GM18867 (cell line): ENCODE measurements around the gene IL24.

Source experiments
- ATAC-seq: cut with Tn5 transposase; IDR thresholded peaks from one replicate; pipeline ENCODE4 v1.9.1; 2021; ENCODE audit warnings: mild to moderate bottlenecking, moderate library complexity; ENCODE audit not compliant: unreplicated experiment

The IL24 gene

DNA sequence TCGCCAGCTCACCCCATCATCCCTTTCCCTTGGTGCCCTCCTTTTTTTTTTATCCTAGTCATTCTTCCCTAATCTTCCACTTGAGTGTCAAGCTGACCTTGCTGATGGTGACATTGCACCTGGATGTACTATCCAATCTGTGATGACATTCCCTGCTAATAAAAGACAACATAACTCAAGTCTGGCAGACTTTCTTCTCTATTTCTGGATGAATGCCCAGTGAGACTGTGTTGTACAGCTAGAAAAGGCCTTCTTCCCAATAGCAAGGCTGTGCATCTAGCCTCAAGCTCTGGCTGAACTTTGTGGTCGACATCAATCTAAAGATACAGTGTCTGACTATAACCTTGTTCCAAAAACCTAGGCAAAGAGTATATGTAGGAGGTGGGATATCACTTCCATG, 6.4 kb downstream of the IL24 start:
- no peak for ATAC-seq

DNA sequence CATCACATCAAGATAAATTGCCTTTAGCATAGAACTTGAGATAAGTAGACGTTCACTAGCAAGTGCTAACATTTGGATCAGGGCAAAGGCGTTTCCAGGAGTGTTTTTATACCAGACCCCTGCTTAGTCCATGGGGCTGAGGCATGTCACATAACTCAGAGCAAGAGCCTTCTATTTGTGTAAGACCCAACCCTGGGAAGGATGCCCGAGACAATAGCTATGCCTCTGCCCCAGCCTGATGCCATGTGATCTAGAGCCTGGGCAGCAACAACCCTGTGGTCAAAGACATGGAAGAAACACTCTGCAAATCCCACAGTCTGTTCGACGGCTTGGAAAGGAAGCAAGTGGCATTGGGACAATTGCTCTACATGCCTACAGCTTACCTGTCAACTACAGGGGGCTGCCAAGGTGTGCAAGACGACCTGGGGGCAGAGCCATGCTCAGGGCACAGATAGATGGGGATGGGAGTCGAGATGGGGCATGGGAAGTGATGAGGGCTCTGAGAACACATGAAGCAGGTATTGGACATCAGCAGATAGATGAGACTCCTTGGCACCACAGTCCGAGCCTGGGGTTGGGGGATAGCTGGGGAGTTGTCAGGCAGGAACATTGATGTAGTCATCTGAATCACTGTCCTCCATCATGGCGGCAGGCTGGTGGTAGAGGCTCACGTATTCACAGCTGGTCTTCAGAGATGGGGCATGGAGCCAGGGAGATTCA, 7.3 kb downstream of the IL24 start:
- ATAC-seq: no peak

DNA sequence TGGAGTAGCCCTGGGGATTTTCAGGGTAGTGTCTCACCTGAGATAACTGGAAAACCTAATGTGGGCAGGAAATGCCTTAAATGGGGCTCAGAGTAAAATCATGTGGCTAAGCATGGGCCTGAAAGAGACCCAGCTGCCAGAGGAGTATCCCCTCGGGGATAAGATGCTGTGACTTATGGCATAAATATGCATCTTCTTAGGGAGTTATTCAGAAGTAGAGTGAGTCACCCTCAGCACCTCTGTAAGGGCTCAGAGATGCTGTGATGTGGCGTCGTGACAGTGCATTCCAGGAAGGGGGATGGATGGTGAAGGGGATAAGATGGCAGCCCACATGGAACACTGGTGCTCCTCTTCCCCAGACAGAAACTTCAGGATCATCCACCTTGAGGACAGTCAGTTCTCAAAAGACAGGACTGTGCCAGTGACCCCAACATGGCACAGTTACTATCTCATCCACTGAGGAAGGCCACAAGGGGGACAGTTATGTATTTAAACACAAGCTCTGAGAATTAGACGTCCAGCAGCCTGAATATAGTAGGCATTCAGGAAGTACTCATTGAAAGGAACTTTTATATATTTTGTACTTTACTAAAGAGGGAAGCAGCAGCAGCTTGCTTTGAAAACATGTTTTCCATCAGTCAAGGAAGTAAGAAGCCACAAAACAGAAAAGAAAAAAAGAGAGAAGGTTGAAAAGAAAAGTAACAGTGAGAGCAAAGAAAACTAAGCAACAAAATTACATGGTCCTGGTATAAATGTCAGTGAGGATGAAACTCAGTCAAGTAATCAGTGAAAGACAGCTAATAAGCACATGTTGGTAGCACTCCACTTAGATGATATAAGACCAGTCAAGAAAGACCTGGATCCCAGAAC, 8.3 kb downstream of the IL24 start:
- no peak for ATAC-seq

DNA sequence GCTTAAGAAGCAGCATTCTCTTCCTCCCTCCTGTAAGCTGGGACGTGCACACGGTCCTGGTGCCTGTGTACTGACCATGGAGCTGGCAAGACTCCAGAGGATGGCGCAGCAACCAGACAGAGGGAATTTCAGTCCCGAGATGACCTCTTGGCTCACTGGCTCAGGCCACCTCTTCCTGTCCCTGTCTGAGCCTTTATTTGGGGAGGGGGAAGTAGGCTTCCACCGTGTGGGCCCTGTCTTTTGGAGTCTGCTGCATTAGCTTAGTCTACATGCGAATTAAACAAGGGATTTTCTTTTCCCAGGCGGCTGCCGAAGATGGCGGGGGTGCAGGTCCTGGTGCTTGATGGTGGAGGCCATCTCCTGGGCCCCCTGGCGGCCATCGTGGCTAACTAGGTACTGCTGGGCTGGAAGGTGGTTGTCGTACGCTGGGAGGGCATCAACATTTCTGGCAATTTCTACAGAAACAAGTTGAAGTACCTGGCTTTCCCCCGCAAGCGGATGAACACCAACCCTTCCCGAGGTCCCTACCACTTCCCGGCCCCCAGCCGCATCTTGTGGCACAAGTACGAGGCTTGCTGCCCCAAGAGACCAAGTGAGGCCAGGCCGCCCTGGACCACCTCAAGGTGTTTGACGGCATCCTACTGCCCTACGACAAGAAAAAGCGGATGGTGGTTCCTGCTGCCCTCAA, 10.2 kb downstream of the IL24 start:
- no peak for ATAC-seq

DNA sequence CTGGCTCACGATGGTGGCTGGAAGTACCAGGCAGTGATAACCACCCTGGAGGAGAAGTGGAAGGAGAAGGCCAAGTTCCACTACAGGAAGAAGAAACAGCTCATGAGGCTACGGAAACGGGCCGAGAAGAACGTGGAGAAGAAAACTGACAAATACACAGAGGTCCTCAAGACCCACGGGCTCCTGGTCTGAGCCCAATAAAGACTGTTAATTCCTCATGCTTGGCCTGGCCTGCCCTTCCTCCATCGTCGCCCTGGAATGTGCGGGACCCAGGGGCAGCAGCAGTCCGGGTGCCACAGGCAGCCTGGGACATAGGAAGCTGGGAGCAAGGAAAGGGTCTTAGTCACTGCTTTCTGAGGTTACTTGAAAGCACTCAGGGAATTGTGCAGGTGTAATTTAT, 10.8 kb downstream of the IL24 start:
- ATAC-seq: no peak

DNA sequence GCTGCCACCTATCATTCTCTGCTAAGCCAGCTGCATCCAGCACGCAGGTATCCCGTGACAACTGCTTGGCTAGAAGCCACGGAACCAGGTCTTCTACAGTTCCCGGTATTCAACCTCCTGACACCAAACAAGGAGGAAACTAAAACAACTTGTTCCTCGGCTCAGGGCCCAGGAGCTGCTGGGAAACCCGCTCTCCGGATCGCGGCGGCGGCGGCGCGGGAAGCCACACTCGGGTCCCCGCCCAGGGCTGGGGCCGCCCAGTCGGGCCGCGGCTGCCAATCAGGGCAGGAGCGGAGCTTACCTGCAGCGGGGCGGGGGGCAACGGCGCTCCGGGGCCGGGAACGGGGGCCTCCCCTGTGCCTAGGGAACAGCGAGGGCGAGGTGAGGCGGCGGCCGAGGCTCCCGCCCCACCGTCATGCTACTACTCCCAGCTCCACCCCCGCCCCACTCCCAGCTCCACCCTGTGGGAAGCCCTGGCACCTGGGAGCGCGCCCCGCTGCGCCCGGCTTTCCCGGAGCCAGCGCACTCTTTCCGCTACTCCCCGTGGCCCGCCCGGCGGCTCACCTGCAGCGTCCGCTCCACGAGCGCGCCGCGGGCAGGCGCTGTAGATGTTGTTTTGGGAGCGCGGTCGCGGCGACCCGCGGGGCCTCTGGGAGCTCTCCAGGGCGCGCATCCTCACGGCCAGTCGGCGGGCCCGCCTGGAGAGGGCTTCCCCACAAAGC, 12.1 kb downstream of the IL24 start:
- no peak for ATAC-seq

DNA sequence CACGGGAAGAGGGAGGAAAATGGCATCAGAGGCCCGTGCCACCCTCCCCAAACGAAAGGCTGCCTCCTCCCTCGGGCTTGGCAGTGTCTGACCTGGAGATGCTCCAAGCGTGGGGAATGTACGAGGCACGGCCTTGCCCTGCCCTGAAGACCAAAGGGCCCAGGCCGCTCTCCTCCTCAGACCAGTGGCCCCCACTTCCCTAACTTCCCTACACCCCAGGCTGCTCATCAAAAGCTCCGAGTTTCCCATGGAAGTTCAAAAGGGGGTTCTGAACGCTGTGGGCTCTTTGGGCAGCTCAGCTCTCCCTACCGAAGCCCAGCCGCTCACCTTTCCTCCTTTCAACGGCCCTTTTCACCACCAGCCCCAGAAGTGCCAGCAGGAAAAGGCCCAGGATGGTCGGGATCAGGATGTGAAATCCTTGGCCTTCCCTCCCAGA, 12.7 kb downstream of the IL24 start:
- no peak for ATAC-seq

DNA sequence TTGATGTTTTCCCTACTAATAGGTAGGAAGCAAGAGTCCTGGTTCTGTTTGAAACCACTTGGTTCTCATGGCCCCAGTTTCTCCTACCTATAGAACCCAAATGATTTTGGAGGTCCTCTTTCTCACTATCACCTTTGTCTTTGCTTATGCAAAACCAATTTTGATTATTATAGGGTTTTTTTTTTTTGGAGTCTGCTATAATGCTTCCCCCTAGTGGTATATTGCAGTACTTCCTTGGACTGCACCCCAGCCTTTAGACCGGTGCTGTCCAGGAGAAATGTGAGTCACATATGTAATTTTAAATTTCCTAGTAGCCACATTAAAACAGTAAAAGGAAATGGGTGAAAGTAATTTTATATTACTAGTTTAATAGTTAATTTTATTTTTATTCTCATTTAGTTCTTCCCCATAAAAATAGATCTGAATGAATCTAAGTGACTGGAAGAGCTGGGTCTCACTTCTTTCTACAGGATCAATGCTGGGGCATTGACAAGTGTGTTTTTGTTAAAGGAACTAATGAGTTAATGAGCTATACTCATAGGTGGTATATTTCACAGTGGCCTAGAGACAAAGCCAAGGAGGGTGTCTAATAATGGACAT, 13.9 kb downstream of the IL24 start:
- peak; percentile 38 for ATAC-seq

DNA sequence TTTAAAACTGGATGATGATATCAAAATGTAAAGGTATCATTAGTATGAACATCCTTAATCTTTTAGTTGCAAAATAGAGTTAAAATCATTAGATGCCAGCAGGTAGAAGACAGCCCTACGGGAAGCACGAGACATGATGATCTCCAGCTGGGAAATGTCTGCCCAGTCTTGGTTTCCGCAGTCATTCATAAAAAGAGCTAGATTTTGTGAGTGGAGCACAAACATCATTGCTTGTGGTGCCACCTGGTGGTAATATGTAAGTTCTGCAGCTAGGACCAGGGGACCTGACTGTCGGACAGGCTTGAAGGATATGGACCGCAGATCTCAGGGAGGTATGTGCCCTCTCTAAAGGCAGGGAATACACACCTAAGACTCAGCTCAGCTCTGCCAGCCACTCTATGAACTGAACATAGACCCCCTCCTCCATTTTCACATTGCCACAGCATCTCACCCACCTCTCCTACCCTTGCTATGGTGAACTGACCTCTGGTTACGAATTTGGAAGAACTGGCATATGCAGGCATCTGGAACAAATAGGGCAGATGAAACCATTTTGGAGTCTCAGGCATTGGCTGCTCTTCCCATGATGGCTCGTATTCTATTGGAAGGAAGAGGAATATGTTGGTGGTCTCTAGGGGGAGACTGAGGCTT, 15.3 kb downstream of the IL24 start:
- peak; percentile 54 for ATAC-seq

DNA sequence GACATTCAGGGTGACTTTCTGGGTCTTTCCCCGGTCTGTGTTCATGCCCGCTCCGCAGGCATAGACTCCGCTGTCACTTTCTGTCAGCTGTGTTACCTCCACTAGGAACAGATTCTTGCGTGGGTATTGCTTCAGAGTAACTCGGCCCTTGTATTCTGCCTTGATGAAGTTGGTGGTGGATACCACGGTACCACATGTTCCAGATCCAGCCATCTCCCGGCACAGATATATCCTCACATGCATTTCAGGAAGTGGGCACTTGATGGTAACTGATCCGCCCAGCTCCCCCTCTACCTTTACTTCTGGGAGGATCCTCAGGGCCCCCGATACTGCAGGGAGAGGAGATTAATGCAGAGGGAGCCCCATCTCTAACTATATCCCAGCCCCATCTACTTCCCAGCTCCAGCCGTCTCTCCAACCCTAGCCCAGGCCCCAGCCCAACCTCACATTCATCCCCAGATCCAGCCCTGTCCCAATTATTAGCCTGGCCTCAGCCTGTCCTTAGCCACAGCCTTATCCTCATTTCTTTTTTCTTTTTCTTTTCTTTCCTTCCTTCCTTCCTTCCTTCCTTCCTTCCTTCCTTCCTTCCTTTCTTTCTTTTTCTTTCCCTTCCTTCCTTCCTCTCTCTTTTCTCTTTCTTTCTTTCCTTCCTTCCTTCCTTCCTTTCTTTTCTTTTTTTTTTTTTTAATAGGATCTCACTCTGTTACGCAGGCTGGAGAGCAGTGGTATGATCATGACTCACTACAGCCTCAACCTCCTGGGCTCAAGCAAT, 16.7 kb downstream of the IL24 start:
- no peak for ATAC-seq

DNA sequence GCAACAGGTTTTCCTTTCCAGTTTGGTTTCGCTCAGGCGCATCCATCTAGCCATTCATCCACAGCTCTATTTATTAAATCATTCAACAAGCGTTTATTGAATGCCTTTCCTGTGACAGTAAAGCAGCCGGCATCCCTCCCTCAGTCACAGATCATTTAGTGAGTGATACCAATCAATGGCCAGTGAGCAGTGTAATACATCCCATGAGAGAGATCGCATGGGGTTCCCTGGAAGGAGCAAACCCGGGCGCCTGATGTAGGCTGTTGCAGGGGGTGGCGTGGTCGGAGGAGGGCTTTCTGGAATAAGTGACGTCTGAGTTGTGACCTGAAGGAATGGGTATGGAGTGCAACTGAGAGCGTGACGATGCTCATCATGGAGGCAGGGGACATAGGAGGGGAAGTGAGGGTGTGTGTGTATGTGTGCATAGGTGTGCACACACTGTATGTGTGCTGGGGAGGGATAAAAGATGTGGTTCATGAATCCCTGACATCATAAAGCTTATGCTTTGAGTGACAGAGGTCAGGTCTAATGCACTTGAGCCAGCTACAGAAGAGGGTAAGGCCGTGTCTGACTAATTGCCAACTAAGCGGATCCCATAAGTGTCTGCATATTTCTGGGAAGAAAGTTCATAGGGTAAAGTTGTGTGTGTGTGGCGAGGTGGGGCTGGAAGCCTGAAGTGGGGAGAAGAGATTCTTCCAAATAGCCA, 17.9 kb downstream of the IL24 start:
- no peak for ATAC-seq

DNA sequence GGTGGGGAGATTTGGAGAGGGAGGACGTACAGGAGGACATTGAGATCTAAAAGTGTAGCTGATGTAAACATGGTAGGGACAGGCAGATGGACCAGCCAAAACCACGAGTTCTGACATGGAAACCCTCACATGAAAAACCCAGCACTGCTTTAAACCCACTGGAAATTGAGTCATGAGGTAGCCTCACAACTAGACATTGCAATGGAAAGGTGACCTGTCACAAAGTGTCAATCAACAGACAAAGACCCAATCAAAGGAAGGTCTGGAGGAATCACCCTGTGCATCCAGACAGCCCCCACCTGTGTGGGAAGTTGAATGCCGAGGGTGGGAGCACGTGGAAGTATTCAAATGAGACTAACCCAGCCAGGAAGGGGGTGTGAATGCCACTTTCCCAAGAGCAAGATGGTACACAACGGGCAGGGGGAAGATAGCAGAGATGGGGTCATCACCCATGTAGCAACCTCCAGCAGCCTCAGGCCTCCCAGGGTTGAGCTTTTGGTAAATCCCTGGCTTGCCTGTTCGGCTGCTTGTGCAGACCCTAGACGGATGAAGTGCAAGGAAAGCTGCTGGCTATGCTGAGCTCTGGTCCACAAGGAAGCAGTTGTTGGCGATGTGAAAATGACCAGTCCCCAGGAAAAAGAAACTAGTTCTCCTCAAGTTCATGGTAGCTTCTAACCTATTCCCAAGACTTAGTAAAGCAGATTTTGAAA, 18.9 kb downstream of the IL24 start:
- no peak for ATAC-seq

DNA sequence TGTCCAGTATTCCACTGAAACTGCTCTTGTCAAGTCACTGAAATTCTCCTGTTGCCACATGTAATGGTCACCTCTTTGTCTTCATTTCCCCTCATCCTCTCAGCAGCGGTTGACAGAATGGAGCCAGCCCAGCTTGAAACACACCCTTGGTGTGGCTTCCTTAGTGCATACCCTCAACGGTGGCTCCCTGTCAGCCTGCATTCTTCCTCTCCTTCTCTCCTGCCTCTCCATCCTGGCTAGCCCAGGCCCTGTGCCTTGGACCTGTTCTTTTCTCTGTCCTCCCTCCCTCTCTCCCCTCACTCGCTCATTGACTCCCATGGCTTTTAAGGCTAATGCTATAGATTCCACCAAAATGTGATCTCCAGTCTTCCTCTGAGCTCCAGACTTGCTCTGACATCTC, 20.8 kb downstream of the IL24 start:
- ATAC-seq: no peak

DNA sequence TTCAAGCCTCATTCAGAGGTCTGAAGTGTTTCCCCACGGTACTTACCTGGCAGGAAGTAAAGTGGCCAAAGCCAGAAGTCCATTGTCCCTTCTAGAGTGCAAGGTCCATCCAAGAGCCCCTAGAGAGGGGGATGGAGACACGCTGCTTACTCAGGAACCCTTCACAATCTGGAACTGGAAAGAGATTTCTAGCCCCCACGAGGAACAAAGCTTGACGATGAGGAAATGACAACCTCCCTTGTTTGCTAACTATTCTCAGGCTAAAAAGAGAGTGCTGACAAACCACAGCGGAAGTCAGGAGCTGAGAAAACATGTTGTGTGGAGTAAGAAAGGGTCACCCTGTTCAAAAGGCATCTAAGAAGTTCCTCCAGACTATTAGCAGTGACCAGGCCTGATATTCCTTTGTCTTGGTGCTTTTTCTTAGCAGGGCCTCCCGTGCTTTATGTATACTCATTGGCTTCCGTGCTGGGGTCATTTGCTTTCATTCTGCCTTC, 24.6 kb downstream of the IL24 start, which contains the start of gene FCMR:
Gene FCMR, minus strand, starts transcription at position 170 of the 494 bp plus-strand sequence. Its CDS starts 87 bp downstream, at position 83.
- no peak for ATAC-seq

DNA sequence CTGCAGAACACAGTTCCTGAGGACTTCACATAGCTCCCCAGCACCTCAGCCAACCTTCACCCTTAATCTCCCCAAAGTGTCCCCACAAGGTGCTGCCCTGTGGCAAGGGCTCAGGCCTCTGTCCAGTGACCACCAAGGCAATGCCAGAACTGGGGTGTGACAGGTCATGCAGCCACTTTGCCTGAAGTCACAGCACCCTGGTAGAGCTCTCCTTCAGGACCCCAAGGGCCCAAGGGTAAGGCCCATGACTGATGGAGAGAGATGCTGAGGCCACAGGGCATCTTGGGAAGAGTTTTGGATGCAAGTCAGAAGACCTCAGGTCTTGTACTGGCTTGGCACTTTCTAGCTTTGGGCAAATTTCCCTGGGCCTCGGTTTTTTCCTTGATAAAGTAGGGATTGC, 25.3 kb downstream of the IL24 start:
- ATAC-seq: no peak

DNA sequence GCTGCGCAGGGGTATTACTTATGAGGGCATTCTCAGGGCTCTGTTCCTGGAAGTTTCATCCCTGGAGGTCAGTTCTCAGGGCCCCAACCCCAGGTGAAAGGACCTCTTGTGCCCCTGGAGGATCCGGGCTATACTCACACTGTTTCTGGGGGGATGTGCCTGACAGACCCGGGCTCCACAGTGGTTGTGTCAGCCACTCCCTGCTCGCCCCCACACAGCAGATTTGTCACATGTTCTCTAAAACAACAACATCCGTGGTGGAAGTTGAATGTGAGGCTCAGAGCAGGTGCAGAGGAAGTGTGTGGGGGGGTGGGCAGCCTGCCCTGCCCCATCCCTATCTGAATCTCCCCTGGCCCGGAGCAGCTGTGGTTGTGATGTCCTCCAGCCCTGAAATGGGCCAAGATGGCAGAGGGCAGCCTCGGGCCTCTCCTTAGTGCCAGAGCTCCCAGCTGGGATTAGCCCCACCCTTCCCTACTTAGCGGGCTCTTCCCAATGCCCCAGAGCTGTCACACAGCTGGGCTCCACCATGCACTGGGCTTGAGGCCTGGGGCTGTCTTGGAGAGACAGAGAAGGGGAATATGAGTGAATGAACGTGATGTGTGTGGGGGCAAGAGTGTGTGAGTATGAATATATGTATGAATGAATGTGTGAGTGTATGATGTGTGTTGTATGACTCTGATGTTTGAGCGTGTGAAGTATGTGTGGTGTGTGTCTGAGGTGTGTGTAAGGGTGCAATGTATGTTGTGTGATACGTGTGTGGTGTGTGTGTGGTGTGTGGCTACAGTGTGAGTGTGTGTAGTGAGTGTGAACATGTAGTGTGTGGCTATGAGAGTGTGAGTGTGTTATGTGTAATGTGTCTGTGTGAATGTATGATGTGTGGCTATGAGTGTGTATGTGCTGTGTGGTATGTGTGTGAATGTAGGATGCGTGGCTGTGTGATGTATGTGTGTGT, 26.0 kb downstream of the IL24 start:
- peak; percentile 55 for ATAC-seq
